GM21447 (cell line): Measurements from ENCODE around the gene PAQR4.

ENCODE experiments used
- ATAC-seq: cut with Tn5 transposase; IDR thresholded peaks from one replicate; pipeline ENCODE4 v1.9.1; 2021; ENCODE audit not compliant: unreplicated experiment

PAQR4 gene

DNA sequence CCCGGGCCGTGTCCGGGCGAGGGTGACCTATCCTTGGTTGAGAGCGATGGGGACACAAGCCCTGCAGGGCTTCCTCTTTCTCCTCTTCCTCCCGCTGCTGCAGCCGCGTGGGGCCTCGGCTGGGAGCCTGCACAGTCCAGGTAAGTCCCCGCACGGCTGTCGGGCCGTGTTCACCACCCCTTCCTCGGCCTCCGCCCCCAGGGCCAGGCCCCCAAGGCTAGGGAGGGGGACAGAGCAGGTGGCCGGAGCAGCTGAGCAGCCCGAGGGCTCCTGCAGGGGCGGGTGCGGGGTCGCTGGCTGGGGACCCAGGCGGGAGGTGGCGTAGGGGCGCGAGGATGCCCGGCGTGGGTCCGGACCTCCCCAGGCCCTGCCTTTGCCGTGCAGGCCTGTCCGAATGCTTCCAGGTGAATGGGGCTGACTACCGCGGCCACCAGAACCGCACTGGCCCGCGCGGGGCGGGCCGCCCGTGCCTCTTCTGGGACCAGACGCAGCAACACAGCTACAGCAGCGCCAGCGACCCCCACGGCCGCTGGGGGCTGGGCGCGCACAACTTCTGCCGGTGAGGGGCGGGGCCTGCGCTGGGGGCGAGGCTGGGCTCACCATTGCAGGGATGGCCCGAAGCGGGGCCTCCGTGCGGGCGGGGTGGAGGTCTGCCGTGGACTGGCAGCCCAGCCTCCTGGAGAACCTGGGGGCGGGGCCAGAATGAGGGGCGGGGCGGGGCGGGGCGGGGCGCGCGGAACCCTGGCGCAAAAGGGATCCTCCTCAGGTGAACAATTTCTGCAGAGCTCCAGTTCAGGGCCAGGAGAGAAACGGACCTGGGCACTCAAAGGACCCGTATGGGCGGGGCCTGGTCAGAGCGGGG is 4.4 kb upstream of the PAQR4 start:
- ATAC-seq = no peak

DNA sequence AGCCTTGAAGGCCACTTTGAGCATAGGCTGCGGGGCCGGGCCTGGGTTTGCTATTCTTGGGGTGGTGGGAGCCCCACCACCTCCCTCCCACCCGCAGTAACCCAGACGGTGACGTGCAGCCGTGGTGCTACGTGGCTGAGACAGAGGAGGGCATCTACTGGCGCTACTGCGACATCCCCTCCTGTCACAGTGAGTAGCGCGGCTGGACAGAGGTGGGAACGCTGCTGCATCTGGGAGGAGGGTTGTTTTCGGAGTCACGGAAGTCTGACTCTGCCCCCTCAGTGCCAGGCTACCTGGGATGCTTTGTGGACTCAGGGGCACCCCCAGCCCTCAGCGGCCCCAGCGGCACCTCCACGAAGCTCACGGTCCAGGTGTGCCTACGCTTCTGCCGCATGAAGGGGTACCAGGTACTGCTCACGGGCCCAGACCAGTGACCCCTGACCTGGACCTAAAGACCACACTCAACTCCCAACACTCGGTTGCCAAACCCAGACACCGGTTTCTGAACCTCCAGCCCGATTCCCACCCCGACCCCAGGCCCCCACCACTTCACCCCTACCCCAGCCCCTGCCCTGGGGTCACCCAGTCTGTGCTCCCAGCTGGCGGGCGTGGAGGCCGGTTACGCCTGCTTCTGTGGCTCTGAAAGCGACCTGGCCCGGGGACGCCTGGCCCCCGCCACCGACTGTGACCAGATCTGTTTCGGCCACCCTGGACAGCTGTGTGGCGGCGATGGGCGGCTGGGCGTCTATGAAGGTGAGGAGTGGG is 2.9 kb upstream of the PAQR4 start:
- ATAC-seq = no peak

- no peak for ATAC-seq
Observed at GRCh38 chr16:2966808-2967191, 2.3 kb upstream of the PAQR4 start.

DNA sequence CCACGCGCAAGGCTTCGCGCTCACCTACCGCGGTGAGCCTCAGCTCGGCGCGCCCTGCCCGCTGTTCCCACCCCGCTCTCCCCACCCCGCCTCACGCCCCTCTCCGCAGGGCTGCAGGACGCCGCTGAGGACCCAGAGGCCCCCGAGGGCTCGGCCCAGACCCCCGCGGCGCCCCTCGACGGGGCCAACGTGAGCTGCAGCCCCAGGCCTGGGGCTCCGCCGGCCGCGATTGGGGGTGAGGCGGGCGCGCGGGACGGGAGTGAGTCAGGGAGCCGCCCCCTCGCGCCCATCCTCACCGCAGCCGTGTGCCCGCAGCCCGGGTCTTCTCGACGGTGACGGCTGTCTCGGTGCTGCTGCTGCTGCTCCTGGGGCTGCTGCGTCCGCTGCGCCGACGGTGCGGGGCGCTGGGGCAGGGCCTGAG is 1.9 kb upstream of the PAQR4 start:
- no peak for ATAC-seq

GRCh38 chr16:2967721-2968161 is 1.4 kb upstream of the PAQR4 start:
- ATAC-seq = no peak

DNA sequence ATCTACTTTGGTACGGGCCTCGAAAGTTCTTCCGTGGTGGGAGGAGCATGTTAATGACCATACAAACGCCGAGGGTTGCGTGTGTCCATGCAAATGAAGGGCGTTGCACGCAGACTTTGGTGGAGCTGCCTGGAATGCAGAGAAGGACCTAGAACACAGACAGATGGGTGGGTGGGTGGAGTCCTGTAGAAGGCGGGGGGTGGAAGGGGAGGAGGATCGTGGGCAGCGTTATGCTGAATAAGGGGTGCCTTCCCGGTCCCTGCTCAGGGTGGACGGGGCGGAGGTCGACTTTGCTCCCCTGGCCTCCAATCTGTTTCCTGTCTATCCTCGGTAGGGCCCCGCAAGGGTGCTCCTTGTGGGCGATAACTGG is 795 bp upstream of the PAQR4 start:
- ATAC-seq = no peak

DNA sequence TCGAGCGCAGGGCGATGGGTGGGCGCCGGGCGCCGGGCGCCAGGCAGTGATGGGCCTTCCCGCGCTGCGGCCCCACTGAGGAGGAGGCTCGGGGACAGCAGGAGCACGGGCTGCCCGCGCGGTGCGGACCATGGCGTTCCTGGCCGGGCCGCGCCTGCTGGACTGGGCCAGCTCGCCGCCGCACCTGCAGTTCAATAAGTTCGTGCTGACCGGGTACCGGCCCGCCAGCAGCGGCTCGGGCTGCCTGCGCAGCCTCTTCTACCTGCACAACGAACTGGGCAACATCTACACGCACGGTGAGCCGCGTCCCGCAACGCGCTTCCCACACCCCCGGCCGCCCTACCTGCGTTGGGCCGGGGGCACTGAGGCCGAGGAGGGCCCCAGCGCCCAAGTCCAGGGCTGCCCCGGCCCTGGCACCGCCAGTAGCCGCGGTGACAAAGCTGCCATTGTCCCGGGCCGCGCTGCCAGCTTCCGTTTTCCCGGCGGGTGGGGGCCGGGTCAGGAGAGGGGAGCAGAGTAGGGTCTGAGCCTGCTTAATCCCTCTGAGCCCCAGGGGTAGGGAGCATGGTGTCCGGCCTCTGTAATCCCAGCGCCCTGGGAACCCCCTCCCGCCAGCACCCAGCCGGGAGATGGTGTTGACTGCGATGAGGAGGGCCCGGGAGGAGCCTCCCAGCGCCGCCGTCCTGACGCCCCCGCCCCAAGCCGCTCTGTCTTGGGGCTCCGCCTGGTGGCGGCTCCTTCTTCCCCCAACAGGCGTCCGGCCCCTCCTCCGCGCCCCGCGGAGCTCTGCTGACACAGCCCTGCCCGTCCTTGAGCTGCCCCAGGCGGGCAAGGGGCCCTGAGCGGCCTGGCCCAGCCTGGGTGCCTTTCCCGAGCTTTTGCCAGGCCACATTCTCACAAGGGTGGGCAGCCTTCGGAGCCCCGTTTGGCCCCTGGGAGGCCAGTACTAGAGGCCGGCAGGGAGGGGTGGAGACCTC is 685 bp downstream of the PAQR4 start:
- peak; percentile 32 for ATAC-seq

DNA sequence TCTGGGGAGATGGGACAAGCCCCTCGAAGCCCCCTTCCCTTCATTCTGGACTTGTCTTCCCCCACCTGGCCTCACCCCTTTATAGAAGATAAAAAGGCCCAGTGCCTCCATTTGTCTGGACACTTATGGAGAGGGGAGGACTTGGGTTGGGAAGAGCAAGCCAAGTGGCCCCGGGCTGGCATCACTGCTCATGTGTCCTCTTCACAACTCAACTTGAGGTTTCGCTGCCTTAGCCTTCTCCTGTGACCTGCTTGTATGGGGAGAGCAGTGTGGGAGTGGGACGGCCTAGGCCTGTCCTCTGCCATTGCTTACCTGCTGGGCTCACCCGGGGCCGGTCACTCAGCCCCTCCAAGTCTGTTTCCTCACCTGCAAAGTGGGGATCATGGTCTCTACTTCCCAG is 1.4 kb downstream of the PAQR4 start:
- no peak for ATAC-seq

DNA sequence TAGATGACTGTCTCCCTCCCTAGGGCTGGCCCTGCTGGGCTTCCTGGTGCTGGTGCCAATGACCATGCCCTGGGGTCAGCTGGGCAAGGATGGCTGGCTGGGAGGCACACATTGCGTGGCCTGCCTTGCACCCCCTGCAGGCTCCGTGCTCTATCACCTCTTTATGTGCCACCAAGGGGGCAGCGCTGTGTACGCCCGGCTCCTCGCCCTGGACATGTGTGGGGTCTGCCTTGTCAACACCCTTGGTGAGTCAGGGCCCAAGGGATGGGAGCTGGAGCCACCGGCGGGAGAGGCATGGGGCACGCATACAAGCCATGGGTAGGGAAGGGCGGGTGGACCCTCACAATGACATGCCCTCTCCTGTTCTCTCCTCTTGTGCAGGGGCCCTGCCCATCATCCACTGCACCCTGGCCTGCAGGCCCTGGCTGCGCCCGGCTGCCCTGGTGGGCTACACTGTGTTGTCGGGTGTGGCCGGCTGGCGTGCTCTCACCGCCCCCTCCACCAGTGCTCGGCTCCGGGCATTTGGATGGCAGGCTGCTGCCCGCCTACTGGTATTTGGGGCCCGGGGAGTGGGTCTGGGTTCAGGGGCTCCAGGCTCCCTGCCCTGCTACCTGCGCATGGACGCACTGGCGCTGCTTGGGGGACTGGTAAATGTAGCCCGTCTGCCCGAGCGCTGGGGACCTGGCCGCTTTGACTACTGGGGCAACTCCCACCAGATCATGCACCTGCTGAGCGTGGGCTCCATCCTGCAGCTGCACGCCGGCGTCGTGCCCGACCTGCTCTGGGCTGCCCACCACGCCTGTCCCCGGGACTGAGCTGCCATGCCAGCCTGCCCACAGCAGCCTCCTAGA is 2.2 kb downstream of the PAQR4 start:
- ATAC-seq = no peak

GRCh38 chr16:2971985-2972784 is 3.0 kb downstream of the PAQR4 start:
- ATAC-seq = no peak

- no peak for ATAC-seq
Observed at GRCh38 chr16:2973093-2973492, 3.9 kb downstream of the PAQR4 start.

DNA sequence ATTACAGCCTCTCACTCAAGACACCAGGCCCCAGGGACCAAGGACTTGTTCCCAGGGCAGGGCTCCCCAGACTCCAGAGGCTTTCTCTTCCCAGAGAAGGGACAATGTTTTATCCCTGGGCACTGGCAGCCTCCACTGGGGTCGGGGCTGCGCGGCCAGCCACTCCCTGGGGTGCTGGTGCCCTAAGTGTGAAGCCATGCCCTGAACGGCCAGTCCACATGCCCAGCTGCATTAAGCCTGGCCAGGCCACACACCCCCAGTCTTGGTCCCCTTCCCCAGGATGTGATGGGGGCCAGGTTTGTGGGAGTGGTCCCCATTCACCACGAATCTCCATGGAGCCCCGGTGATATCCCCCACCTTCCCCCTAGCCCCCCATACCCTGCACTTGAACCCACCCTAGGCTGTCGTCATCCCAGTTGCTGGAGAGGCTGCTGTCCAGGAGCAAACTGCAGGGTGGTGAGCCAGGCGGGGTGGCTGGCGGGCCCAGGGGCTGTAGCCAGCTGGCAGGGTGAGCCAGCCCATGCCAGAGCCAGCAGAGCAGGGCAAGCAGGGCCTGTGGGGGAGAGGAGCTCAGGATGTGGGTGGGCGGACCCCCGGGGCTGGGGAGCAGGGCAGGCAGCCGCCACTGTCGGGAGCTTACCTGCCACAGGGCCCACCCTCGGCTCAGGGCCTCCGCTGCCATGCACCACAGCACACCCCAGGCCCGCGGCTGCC is 4.6 kb downstream of the PAQR4 start:
- no peak for ATAC-seq

DNA sequence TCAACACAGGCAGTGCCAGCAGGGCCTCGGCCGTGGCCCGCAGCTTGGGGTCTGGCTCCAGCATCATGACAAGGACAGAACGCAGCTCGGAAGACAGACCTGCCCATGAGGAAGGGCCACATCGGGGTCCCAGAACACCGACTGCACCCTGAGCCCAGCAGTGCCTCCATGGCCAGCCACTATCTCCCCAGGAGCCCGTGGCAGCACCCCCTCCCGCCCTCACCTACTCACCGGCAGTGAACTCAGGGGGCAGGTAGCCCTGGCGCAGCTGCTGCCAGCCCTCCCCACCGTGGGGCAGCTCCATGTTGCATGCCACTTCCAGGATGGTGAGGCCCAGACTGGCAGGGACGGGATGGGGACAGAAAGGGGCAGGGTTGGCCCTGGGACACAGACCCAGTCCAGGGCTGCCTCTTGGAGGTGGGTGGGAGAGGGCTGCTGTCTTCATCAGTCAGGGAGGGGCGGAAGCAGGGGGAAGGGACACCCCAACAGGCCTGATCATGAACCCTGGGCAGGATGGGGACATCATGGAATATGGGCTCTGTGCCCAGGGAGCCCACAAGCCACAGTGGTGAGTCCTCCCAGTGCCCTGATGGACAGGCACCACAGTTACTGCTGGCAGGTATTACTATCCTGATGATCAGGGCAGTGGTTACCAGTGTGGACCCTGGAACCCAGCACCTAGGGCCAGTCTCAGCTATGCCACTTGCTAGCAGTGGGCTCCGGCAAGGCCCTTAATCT is 5.3 kb downstream of the PAQR4 start:
- no peak for ATAC-seq

GRCh38 chr16:2975161-2975795 is 6.1 kb downstream of the PAQR4 start:
- ATAC-seq = no peak

GRCh38 chr16:2976201-2976600 is 7.1 kb downstream of the PAQR4 start:
- no peak for ATAC-seq

- no peak for ATAC-seq
Observed at GRCh38 chr16:2976673-2977072, 7.5 kb downstream of the PAQR4 start.

GRCh38 chr16:2977440-2977839 is 8.3 kb downstream of the PAQR4 start:
- ATAC-seq = no peak
